HL-60 (cell line): ENCODE results near the gene LRP8.

Experiments
- DNase-seq, 2 experiments: peaks; one replicate each; pipeline ENCODE4 v3.0.0-alpha.2; 2010 to 2020; ENCODE audit warnings: low read depth in 1 of 2, low spot score in 1 of 2
- H3K27ac ChIP-seq: fragments of 250-450 bp; sonication (Bioruptor Pico); replicated peaks from 2 replicates; pipeline ENCODE4 v1.5.1; 2020; ENCODE audit warnings: mild to moderate bottlenecking, moderate library complexity
- H3K27me3 ChIP-seq: fragments of 250-450 bp; sonication (Bioruptor Pico); 2 replicates; pipeline ENCODE4 v1.5.1; 2021; ENCODE audit warnings: mild to moderate bottlenecking, moderate library complexity; ENCODE audit not compliant: insufficient read depth, poor library complexity, severe bottlenecking
- H3K4me3 ChIP-seq: replicated peaks from 2 replicates; pipeline ENCODE4 v1.5.1; 2011; ENCODE audit warnings: mild to moderate bottlenecking, control low read depth, low read length; ENCODE audit not compliant: insufficient read depth
- GABPA ChIP-seq: IDR thresholded peaks from 2 replicates; pipeline ENCODE4 v1.6.1; 2012; ENCODE audit warnings: low read depth
- POLR2AphosphoS5 ChIP-seq: IDR thresholded peaks from 2 replicates; pipeline ENCODE4 v1.6.1; 2012; ENCODE audit warnings: low read depth
- SPI1 ChIP-seq: IDR thresholded peaks from 2 replicates; pipeline ENCODE4 v1.6.1; 2012; ENCODE audit warnings: low read depth, mild to moderate bottlenecking, borderline replicate concordance
- TF ChIP-seq, protein P1 (sequence below): IDR thresholded peaks from 2 replicates; pipeline ENCODE4 v1.6.1; 2012; ENCODE audit warnings: low read depth; ENCODE audit not compliant: insufficient replicate concordance
- TF ChIP-seq, protein P2 (sequence below): IDR thresholded peaks from one replicate; pipeline ENCODE4 v1.5.1; 2011; ENCODE audit warnings: low read length, control low read depth, inconsistent platforms; ENCODE audit not compliant: insufficient read depth

LRP8 gene

DNA sequence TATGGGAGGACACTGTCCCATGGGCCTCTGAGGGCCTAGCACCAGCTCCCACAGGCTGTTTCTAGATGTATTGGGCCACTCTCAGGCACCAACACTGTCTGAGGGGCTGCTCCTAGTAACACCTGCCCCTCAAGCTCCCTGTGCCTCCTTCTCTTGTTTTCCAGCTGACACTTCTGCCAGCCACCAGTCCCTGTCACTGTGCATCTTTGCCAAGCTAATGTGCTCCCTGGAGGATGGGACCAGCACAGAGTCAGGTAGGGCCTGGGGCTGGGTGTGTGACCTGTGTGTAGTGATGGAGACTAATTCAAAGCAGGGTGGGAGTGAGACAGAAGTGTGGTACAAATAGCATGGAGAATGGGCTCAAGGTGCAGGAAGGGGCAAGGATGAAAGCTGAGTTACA is 60.1 kb downstream of the LRP8 start:
- H3K27me3 ChIP-seq = no peaks in the 10 kb centered on the region
- TF ChIP-seq POLR2AphosphoS5 = no peak
- TF ChIP-seq, protein P1, sequence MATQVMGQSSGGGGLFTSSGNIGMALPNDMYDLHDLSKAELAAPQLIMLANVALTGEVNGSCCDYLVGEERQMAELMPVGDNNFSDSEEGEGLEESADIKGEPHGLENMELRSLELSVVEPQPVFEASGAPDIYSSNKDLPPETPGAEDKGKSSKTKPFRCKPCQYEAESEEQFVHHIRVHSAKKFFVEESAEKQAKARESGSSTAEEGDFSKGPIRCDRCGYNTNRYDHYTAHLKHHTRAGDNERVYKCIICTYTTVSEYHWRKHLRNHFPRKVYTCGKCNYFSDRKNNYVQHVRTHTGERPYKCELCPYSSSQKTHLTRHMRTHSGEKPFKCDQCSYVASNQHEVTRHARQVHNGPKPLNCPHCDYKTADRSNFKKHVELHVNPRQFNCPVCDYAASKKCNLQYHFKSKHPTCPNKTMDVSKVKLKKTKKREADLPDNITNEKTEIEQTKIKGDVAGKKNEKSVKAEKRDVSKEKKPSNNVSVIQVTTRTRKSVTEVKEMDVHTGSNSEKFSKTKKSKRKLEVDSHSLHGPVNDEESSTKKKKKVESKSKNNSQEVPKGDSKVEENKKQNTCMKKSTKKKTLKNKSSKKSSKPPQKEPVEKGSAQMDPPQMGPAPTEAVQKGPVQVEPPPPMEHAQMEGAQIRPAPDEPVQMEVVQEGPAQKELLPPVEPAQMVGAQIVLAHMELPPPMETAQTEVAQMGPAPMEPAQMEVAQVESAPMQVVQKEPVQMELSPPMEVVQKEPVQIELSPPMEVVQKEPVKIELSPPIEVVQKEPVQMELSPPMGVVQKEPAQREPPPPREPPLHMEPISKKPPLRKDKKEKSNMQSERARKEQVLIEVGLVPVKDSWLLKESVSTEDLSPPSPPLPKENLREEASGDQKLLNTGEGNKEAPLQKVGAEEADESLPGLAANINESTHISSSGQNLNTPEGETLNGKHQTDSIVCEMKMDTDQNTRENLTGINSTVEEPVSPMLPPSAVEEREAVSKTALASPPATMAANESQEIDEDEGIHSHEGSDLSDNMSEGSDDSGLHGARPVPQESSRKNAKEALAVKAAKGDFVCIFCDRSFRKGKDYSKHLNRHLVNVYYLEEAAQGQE = no peak
- TF ChIP-seq, protein P2, sequence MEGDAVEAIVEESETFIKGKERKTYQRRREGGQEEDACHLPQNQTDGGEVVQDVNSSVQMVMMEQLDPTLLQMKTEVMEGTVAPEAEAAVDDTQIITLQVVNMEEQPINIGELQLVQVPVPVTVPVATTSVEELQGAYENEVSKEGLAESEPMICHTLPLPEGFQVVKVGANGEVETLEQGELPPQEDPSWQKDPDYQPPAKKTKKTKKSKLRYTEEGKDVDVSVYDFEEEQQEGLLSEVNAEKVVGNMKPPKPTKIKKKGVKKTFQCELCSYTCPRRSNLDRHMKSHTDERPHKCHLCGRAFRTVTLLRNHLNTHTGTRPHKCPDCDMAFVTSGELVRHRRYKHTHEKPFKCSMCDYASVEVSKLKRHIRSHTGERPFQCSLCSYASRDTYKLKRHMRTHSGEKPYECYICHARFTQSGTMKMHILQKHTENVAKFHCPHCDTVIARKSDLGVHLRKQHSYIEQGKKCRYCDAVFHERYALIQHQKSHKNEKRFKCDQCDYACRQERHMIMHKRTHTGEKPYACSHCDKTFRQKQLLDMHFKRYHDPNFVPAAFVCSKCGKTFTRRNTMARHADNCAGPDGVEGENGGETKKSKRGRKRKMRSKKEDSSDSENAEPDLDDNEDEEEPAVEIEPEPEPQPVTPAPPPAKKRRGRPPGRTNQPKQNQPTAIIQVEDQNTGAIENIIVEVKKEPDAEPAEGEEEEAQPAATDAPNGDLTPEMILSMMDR = no peak
- no peak for TF ChIP-seq SPI1
- TF ChIP-seq GABPA = no peak
- H3K4me3 ChIP-seq = no peak overlapping the region
- no peak overlapping the region for H3K27ac ChIP-seq
- DNase-seq = no peak

DNA sequence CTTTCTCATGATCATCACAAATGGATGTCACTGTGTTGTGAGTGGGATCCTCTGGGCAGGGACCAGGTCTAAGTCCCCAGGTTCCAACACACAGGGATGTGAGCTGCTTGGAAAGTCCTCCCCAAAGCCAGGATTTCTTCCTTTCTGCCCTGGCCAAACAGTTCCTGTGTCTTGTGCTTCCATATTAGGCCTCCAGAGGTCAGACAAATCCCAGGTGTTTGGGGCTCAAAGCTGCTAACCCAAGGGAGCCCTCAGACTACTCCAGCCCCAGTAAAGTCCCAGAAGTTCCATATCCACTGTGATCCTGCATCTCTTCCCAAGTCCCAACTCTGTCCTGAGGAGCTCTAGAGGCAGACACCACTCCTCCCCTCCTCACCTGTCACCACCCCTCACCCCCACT is 61.8 kb downstream of the LRP8 start:
- no peak overlapping the region for H3K4me3 ChIP-seq
- H3K27ac ChIP-seq = no peak overlapping the region
- no peaks in the 10 kb centered on the region for H3K27me3 ChIP-seq
- DNase-seq = no peak
- TF ChIP-seq, protein P2 = no peak

DNA sequence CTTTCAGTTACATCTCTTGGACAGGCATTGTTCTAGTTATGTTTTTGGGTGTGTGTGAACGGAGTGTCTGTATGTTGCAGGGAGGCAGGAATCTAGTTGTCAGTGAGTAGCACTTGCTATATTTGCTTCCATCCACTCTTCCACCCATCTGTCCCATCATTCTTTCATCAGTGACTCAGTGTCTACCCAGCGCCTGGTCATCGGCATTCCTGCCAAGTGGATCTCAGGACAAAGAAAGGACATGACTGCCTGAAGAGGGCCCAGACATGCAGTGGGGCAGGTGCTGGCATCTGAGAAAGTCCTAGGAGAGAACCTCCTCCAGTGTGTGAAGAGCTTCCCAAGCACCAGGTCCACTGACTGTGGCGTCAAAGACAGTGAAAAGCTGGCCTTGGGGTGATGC is 62.3 kb downstream of the LRP8 start:
- no peaks in the 10 kb centered on the region for H3K27me3 ChIP-seq
- H3K27ac ChIP-seq = no peak overlapping the region
- DNase-seq = no peak
- TF ChIP-seq, protein P2 = no peak
- TF ChIP-seq GABPA (no peak), SPI1 (no peak), POLR2AphosphoS5 (no peak)
- TF ChIP-seq, protein P1 = no peak
- H3K4me3 ChIP-seq = no peak overlapping the region

DNA sequence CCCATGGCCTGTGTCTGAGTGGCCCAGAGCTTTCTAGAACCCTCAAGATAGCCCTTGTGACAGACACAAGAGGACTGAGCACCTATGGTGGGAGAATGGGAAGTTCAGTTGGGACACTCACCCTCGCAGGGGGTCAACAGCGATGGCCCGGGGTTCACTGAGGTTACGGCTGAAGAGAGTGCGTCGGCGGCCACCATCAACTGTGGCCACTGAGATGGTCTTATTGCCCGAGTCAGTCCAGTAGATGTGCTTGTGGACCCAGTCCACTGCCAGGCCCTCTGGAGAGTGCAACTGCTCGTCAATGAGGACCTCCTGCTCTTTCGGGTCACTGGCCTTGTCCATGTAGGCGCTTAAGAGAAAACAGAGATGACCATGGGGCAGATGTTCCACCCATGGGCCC is 63.8 kb downstream of the LRP8 start:
- H3K27me3 ChIP-seq = no peaks in the 10 kb centered on the region

More for the DNA sequence above, 63.8 kb downstream of the LRP8 start:
- Histone ChIP-seq H3K27ac (no peak overlapping the region), H3K4me3 (no peak overlapping the region)
- TF ChIP-seq GABPA (no peak), SPI1 (no peak), POLR2AphosphoS5 (no peak)
- TF ChIP-seq, protein P1 = no peak
- TF ChIP-seq, protein P2 = no peak
- DNase-seq = no peak
